Measurements from ENCODE around the gene LRRC71.

DNA sequence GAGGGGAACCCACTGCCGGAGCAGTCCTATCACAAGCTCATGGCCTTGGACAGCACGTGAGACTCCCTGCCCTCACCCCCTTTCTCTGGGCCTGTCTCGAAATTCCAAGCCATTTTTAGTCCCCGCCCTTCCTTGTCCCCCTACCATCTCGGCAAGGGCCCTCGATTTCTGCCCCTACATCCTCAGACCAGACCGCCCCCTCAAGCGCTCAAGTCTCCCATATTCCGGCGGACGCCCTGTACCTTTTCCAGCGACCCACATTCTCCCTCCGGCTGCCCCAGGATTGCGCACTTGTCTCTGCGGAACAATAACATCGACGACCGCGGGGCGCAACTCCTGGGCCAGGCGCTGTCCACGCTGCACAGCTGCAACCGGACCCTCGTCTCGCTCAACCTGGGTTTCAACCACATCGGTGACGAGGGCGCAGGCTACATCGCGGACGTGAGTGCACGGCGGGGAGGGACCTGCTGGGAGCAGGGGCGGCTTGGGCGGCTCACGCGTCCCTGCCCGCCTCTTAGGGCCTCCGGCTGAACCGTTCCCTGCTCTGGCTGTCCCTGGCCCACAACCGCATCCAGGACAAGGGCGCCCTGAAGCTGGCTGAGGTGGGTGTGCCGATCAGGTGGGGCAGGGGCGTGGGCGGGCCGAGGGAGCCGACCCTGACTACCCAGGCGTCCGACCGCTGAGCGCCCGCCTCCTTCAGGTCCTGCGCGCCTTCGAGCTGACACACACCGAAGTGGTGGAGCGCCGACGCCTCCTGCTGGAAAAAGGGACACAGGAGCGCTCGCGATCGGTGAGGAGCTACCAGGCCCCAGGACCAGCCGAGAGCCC lies 7.0 kb downstream of the LRRC71 start:
- no peak for TF ChIP-seq POLR2A (IDR thresholded peaks at IDR 0.05)
- TF ChIP-seq, protein P1, sequence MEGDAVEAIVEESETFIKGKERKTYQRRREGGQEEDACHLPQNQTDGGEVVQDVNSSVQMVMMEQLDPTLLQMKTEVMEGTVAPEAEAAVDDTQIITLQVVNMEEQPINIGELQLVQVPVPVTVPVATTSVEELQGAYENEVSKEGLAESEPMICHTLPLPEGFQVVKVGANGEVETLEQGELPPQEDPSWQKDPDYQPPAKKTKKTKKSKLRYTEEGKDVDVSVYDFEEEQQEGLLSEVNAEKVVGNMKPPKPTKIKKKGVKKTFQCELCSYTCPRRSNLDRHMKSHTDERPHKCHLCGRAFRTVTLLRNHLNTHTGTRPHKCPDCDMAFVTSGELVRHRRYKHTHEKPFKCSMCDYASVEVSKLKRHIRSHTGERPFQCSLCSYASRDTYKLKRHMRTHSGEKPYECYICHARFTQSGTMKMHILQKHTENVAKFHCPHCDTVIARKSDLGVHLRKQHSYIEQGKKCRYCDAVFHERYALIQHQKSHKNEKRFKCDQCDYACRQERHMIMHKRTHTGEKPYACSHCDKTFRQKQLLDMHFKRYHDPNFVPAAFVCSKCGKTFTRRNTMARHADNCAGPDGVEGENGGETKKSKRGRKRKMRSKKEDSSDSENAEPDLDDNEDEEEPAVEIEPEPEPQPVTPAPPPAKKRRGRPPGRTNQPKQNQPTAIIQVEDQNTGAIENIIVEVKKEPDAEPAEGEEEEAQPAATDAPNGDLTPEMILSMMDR (IDR thresholded peaks at IDR 0.05), result peak; percentile 2 to 58
- no peak for TF ChIP-seq EP300 (IDR thresholded peaks at IDR 0.05)
- no peak for TF ChIP-seq POLR2AphosphoS5 (IDR thresholded peaks at IDR 0.05)
